ENCODE measurements around the gene TAOK3. TPM values are rescaled to one million over a fixed set of nuclear protein-coding genes. Genes with fewer than 3 reads are reported as not detected.

TAOK3 gene
- polyA plus RNA-seq, 3 donors: 19.7 to 58.3 (median 44.8) TPM

GRCh38 chr12:118336123-118336522, 36.6 kb downstream of the TAOK3 start:
- Mint-ChIP-seq H3K27me3 (ENCODE audit: low read depth in 3 of 3) (peaks cover 0 to 3% (median 0%) of the 10 kb centered on the region in 3 donors), H3K36me3 (peaks cover 5 to 11% of the 10 kb centered on the region in 2 donors), H3K4me1 (peaks cover 56% of the 10 kb centered on the region), H3K9me3 (no peaks in the 10 kb centered on the region), H3K4me3 (no peak overlapping the region), H3K27ac (peak overlapping the region in 1 of 7 donors; percentile 50)
- Histone ChIP-seq H3K27me3 (ENCODE audit: control insufficient read depth in 2 of 2, insufficient read depth in 2 of 2, low read length in 2 of 2) (no peaks in the 10 kb centered on the region), H3K9me3 (replicated peaks in 1 of 2; ENCODE audit: control insufficient read depth in 1 of 2, insufficient read depth in 1 of 2, low read length in 2 of 2) (no peaks in the 10 kb centered on the region), H3K27ac (ENCODE audit: low read depth in 1 of 2, low read length in 2 of 2) (peak overlapping the region in 1 of 2 donors; percentile 34), H2AFZ (ENCODE audit: insufficient read depth, low read depth, low read length, poor library complexity, severe bottlenecking) (no peak overlapping the region), H3K9ac (ENCODE audit: insufficient read depth, low read length, poor library complexity, severe bottlenecking) (no peak overlapping the region), H4K20me1 (ENCODE audit: insufficient read depth, low read length) (peaks cover 97% of the 10 kb centered on the region), H3K79me2 (ENCODE audit: insufficient read depth, low read length) (peaks cover 100% of the 10 kb centered on the region), H3K4me2 (replicated peaks; ENCODE audit: extremely low read depth, low read length, poor library complexity, severe bottlenecking) (no peak overlapping the region), H3K4me1 (ENCODE audit: control insufficient read depth in 1 of 2, insufficient read depth in 2 of 2, low read length in 2 of 2) (peaks cover 28 to 43% of the 10 kb centered on the region in 2 donors), H3K4me3 (replicated peaks in 1 of 3; ENCODE audit: low read depth in 2 of 3, low read length in 3 of 3) (no peak overlapping the region), H3K36me3 (replicated peaks in 1 of 2; ENCODE audit: control insufficient read depth in 1 of 2, insufficient read depth in 2 of 2, low read length in 2 of 2) (no peaks in the 10 kb centered on the region)
- intact Hi-C loops (cut with micrococcal nuclease): no loop called here
- no peak for TF ChIP-seq CTCF (IDR thresholded peaks at IDR 0.05)
- DNase-seq: no peak
- WGBS (ENCODE audit: insufficient coverage): no CpG with 5 or more reads among the region's 2 CpGs

- no peaks in the 10 kb centered on the region for H3K9me3 Mint-ChIP-seq
- H3K36me3 Mint-ChIP-seq: peaks cover 5 to 11% of the 10 kb centered on the region in 2 donors
- H4K20me1 ChIP-seq (ENCODE audit: insufficient read depth, low read length): peaks cover 95% of the 10 kb centered on the region
- WGBS (ENCODE audit: insufficient coverage): no CpG with 5 or more reads among the region's 4 CpGs
- H3K36me3 ChIP-seq (replicated peaks in 1 of 2; ENCODE audit: control insufficient read depth in 1 of 2, insufficient read depth in 2 of 2, low read length in 2 of 2): no peaks in the 10 kb centered on the region
- H3K9ac ChIP-seq (ENCODE audit: insufficient read depth, low read length, poor library complexity, severe bottlenecking): no peak overlapping the region
- no peak overlapping the region for H3K4me3 Mint-ChIP-seq
- TF ChIP-seq CTCF (IDR thresholded peaks at IDR 0.05): no peak
- H3K27ac Mint-ChIP-seq: peak overlapping the region; percentile 72 to 91 (median 81)
- H3K4me3 ChIP-seq (replicated peaks in 1 of 3; ENCODE audit: low read depth in 2 of 3, low read length in 3 of 3): no peak overlapping the region
- H3K27me3 Mint-ChIP-seq (ENCODE audit: low read depth in 3 of 3): peaks cover 0 to 5% (median 0%) of the 10 kb centered on the region in 3 donors
- H3K27ac ChIP-seq (ENCODE audit: low read depth in 1 of 2, low read length in 2 of 2): peak overlapping the region; percentile 28 to 61
- H3K4me1 ChIP-seq (ENCODE audit: control insufficient read depth in 1 of 2, insufficient read depth in 2 of 2, low read length in 2 of 2): peaks cover 35 to 53% of the 10 kb centered on the region in 2 donors
- DNase-seq: no peak
- peaks cover 66% of the 10 kb centered on the region for H3K4me1 Mint-ChIP-seq
- intact Hi-C loops (cut with micrococcal nuclease): loop anchor here in 1 of 2 donors (5.0 kb wide), 1 partner anchor 37 kb away; the partner anchor contains the start of gene TAOK3
- H3K4me2 ChIP-seq (replicated peaks; ENCODE audit: extremely low read depth, low read length, poor library complexity, severe bottlenecking): no peak overlapping the region
- no peak overlapping the region for H2AFZ ChIP-seq (ENCODE audit: insufficient read depth, low read depth, low read length, poor library complexity, severe bottlenecking)
- H3K79me2 ChIP-seq (ENCODE audit: insufficient read depth, low read length): peaks cover 95% of the 10 kb centered on the region
- no peaks in the 10 kb centered on the region for H3K9me3 ChIP-seq (replicated peaks in 1 of 2; ENCODE audit: control insufficient read depth in 1 of 2, insufficient read depth in 1 of 2, low read length in 2 of 2)
- H3K27me3 ChIP-seq (ENCODE audit: control insufficient read depth in 2 of 2, insufficient read depth in 2 of 2, low read length in 2 of 2): no peaks in the 10 kb centered on the region
These were observed 37.7 kb downstream of the TAOK3 start for GRCh38 chr12:118334939-118335567.

Data from CD14-positive monocyte (primary cell).